ENCODE measurements around the gene JAK3. TPM values are rescaled to one million over a fixed set of nuclear protein-coding genes. Genes with fewer than 3 reads are reported as not detected.

JAK3 gene
- 1.3 and 2.0 TPM in 2 replicates for polyA plus RNA-seq (2012; rRNA removed)
- 0.67 and 0.71 TPM in 2 replicates for polyA plus RNA-seq (2012; cell fraction: cytosol; rRNA removed)
- 6.4 and 7.2 TPM in 2 replicates for polyA plus RNA-seq (2012; cell fraction: nucleus; rRNA removed)

- no peaks in the 10 kb centered on the region for H3K9me2 ChIP-seq
- CTCF ChIA-PET: interaction anchor here (0.9 to 1.7 kb wide), 3 partner anchors 8 to 106 kb away, joined by 3 to 9 read pairs (median 6); partner anchors contain the start of gene RPL18A
- no peak for TF ChIP-seq FOSL2 (IDR thresholded peaks at IDR 0.05; ENCODE audit: borderline replicate concordance, low read depth)
- peak; percentile 50; the same call in 1 of the 2 replicates for TF ChIP-seq NRF1 (IDR thresholded peaks at IDR 0.05; ENCODE audit: low read depth, low read length)
- no peak for TF ChIP-seq RFX5 (IDR thresholded peaks at IDR 0.05; ENCODE audit: low read length)
Observed at GRCh38 chr19:17847538-17848366, at the start of gene JAK3. Gene JAK3 (minus strand): TSS chr19:17847982. CDS start chr19:17844417, 3,565 bp downstream.

GRCh38 chr19:17893766-17894165, 46.0 kb upstream of the JAK3 start:
- Histone ChIP-seq H3K4me1 (ENCODE audit: control insufficient read depth in 1 of 2, insufficient read depth in 2 of 2, low read depth in 1 of 2, low read length in 1 of 2) (no peaks in the 10 kb centered on the region), H3K9me2 (no peaks in the 10 kb centered on the region), H3K4me3 (ENCODE audit: low read depth in 2 of 2, low read length in 1 of 2) (no peak overlapping the region), H3K79me2 (ENCODE audit: insufficient read depth) (no peaks in the 10 kb centered on the region), H3K27ac (ENCODE audit: low read depth in 2 of 2, low read length in 1 of 2) (no peak overlapping the region), H2AFZ (ENCODE audit: low read depth) (no peak overlapping the region), H3K36me3 (replicated peaks in 1 of 2; ENCODE audit: control insufficient read depth in 1 of 2, insufficient read depth in 2 of 2, low read length in 1 of 2) (no peaks in the 10 kb centered on the region), H4K20me1 (ENCODE audit: insufficient read depth) (no peaks in the 10 kb centered on the region), H3K9me3 (no peaks in the 10 kb centered on the region), H3K9ac (no peak overlapping the region), H3K4me2 (no peak overlapping the region), H3F3A (replicated peaks; ENCODE audit: insufficient read depth) (no peaks in the 10 kb centered on the region), H3K27me3 (ENCODE audit: insufficient read depth) (peaks cover 50% of the 10 kb centered on the region; the same call in 1 of the 2 replicates)
- DNase-seq: no peak
- POLR2A ChIA-PET: no interaction called here
- CTCF ChIA-PET: interaction anchor here (1.4 kb wide), 1 partner anchor 44 kb away, joined by 4 read pairs; no protein-coding TSS in a partner anchor
- TF ChIP-seq NFIC (IDR thresholded peaks at IDR 0.05; ENCODE audit: borderline replicate concordance) (no peak), RXRA (IDR thresholded peaks at IDR 0.05; ENCODE audit: borderline replicate concordance, low read depth) (no peak), RCOR1 (IDR thresholded peaks at IDR 0.05; ENCODE audit: low read length) (no peak), GATA2 (CRISPR knock-in tag; IDR thresholded peaks at IDR 0.05) (no peak), ZBTB33 (IDR thresholded peaks at IDR 0.05; ENCODE audit: borderline replicate concordance, low read depth) (no peak), IRF3 (IDR thresholded peaks at IDR 0.05; ENCODE audit: low read depth, low read length) (no peak), ELF1 (IDR thresholded peaks at IDR 0.05) (no peak), SMC3 (IDR thresholded peaks at IDR 0.05; ENCODE audit: low read depth, low read length) (no peak), NRF1 (IDR thresholded peaks at IDR 0.05; ENCODE audit: low read depth, low read length) (no peak), PBX3 (IDR thresholded peaks at IDR 0.05) (no peak)
- WGBS (ENCODE audit: low lambda C conversion rate): 40% methylated on average over 9 of the region's 9 CpGs

More at GRCh38 chr19:17847538-17848366, at the start of gene JAK3:
- Histone ChIP-seq H3K9ac (no peak within 1 kb of the TSS), H3K9me3 (no peaks in the 10 kb centered on the region), H3K79me2 (ENCODE audit: insufficient read depth) (no peaks in the 10 kb centered on the region), H4K20me1 (ENCODE audit: insufficient read depth) (no peaks in the 10 kb centered on the region), H3K36me3 (replicated peaks in 1 of 2; ENCODE audit: control insufficient read depth in 1 of 2, insufficient read depth in 2 of 2, low read length in 1 of 2) (no peaks in the 10 kb centered on the region), H3K27me3 (ENCODE audit: insufficient read depth) (no peaks in the 10 kb centered on the region), H3K4me3 (ENCODE audit: low read depth in 2 of 2, low read length in 1 of 2) (no peak within 1 kb of the TSS), H3F3A (replicated peaks; ENCODE audit: insufficient read depth) (no peaks in the 10 kb centered on the region), H2AFZ (ENCODE audit: low read depth) (no peak within 1 kb of the TSS), H3K4me2 (no peak within 1 kb of the TSS), H3K4me1 (ENCODE audit: control insufficient read depth in 1 of 2, insufficient read depth in 2 of 2, low read depth in 1 of 2, low read length in 1 of 2) (peaks cover 0 to 6% of the 10 kb centered on the region in 2 experiments; a peak in 1 of 4 replicates), H3K27ac (ENCODE audit: low read depth in 2 of 2, low read length in 1 of 2) (no peak within 1 kb of the TSS)
- WGBS (ENCODE audit: low lambda C conversion rate): 64% methylated on average over 38 of the region's 40 CpGs
- POLR2A ChIA-PET: interaction anchor here (0.6 to 1.7 kb wide), 4 partner anchors 12 to 96 kb away, joined by 3 to 9 read pairs (median 5); partner anchors contain the start of gene RPL18A
- peak; percentile 93 for DNase-seq

Data from SK-N-SH (cell line).